Colonic mucosa (tissue), 4 donors: Measurements from ENCODE around the gene SLC4A9. TPM values are rescaled to one million over a fixed set of nuclear protein-coding genes. Genes with fewer than 3 reads are reported as not detected.
"Not testable (repeated sequence)": the region's sequence is repeated elsewhere in the genome, so short reads cannot be mapped to it uniquely, and the experiment has no call there.

ENCODE experiments used
- DNase-seq: peaks from one replicate; pipeline ENCODE4 v3.0.0-alpha.2; 2020
- H3K27ac ChIP-seq: fragments of 200-600 bp; one replicate; pipeline ENCODE4 v1.8.0; 2021
- H3K27me3 ChIP-seq: fragments of 200-600 bp; one replicate; pipeline ENCODE4 v1.8.0; 2021
- H3K36me3 ChIP-seq: fragments of 200-600 bp; one replicate; pipeline ENCODE4 v1.8.0; 2021
- H3K4me1 ChIP-seq: fragments of 200-600 bp; one replicate; pipeline ENCODE4 v1.8.0; 2021; ENCODE audit warnings: mild to moderate bottlenecking
- H3K4me3 ChIP-seq: fragments of 200-600 bp; one replicate; pipeline ENCODE4 v1.8.0; 2021
- H3K9ac ChIP-seq, 2 donors: one replicate each; pipeline ENCODE4 v1.7.0; 2013; ENCODE audit warnings: control low read depth in 2 of 2, low read depth in 2 of 2, low read length in 2 of 2
- H3K9me3 ChIP-seq: fragments of 200-600 bp; one replicate; pipeline ENCODE4 v1.8.0; 2021
- intact Hi-C: fragments of 100-400 bp; cut with DNase I; formaldehyde crosslinking; loops from one replicate; pipeline ENCODE4 v1.14.1; 2022
- total RNA-seq, 2 donors: library from RNA; stranded (reverse); fragmentation: NEBNext Ultra II Directional in 1 of 2; extraction: Animal tissue kit (Norgen Biotek cat#: 25700) in 1 of 2; gene quantifications; one replicate each; pipeline ENCODE4 v1.2.1, GENCODE V29; 2021
- TF ChIP-seq, protein P1 (sequence below): fragments of 200-600 bp; IDR thresholded peaks from one replicate; pipeline ENCODE4 v1.8.0; 2022; ENCODE audit warnings: antibody characterized with exemption, mild to moderate bottlenecking
- donor health status: healthy.
- donor health status: DM: no; HTN: no; CAD: no.
- donor health status: DM: no; HTN: no; CAD: no.

SLC4A9 gene
- total RNA-seq, 2 donors from 2014 or later: 0.42 TPM; not detected in 1

DNA sequence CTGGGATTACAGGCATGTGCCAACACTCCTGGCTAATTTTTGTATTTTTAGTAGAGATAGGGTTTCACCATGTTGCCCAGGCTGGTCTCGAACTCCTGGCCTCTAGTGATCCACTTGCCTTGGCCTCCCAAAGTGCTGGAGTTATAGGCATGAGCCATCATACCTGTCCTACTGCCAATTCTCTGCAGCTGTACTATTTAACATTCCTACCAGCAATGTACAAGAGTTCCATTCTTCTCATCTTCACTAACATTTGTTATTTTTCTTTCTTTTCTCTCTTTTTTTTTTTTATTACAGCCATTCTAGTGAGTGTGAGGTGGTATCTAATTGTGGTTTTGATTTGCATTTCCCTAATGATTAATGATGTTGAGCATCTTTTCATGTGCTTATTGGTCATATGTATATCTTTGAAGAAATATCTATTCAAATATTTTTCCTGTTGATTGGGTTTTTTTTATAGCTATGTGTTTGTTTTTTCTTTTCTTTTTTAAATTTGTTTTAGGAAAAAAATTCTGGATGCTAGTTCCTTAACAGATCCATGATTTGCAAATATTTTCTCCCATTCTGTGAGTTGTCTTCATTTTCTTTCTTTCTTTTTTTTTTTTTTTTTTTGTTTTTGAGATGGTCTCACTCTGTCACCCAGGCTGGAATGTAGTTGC lies 59.0 kb downstream of the SLC4A9 start:
- TF ChIP-seq, protein P1, sequence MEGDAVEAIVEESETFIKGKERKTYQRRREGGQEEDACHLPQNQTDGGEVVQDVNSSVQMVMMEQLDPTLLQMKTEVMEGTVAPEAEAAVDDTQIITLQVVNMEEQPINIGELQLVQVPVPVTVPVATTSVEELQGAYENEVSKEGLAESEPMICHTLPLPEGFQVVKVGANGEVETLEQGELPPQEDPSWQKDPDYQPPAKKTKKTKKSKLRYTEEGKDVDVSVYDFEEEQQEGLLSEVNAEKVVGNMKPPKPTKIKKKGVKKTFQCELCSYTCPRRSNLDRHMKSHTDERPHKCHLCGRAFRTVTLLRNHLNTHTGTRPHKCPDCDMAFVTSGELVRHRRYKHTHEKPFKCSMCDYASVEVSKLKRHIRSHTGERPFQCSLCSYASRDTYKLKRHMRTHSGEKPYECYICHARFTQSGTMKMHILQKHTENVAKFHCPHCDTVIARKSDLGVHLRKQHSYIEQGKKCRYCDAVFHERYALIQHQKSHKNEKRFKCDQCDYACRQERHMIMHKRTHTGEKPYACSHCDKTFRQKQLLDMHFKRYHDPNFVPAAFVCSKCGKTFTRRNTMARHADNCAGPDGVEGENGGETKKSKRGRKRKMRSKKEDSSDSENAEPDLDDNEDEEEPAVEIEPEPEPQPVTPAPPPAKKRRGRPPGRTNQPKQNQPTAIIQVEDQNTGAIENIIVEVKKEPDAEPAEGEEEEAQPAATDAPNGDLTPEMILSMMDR: no peak
- no peak overlapping the region for H3K27ac ChIP-seq
- intact Hi-C loops: no loop called here
- H3K4me3 ChIP-seq: no peak overlapping the region
- no peaks in the 10 kb centered on the region for H3K36me3 ChIP-seq
- H3K27me3 ChIP-seq: no peaks in the 10 kb centered on the region
- DNase-seq: no peak
- no peaks in the 10 kb centered on the region for H3K4me1 ChIP-seq
- H3K9ac ChIP-seq: no peak overlapping the region
- no peaks in the 10 kb centered on the region for H3K9me3 ChIP-seq

DNA sequence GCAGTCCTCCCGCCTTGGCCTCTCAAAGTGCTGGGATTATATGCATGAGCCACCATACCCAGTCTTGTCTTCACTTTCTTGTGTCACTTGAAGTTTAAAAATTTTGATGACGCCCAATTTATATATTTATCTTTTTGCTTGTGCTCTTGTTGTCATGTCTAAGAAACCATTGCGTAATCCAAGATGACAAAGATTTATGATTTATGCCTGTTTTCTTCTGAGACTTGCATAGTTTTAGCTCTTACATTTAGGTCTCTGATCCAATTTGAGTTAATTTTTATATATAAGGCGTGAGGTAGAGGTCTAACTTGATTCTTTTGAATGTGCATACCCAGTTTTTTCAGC lies 60.2 kb downstream of the SLC4A9 start:
- H3K4me1 ChIP-seq: no peaks in the 10 kb centered on the region

DNA sequence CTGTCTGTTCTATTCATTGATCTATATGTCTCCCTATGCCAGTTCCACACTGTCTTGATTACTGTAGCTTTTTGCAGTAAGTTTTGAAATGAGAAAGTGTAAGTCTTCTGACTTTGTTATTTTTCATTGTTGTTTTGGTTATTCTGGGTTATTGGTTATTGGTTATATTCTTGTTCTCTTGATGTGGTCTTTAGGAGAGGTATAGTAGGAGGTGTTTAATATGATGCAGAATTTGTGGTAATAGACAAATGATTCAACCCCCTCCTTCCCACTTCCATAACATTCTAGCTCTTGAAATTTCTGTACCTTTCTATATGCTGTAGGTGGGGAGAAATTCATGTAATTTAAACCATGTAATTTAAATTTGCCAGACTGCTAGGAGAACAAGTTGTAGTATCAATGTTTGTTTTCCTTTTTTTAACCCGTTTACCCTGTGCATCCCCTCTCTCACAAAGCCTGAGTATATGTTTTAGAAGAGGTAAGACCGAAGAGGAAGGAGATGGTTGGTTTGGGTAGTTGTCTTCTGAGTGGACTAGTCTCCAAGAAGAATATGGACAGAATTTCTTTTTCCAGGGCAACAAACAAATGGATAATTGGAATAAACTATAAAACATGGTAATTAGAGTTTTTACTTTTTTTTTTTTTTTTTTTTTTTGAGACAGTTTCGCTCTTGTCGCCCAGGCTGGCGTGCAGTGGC lies 60.8 kb downstream of the SLC4A9 start:
- Histone ChIP-seq H3K36me3 (no peaks in the 10 kb centered on the region), H3K4me1 (no peaks in the 10 kb centered on the region)
- no peak for DNase-seq

More for the DNA sequence above, 60.2 kb downstream of the SLC4A9 start:
- TF ChIP-seq, protein P1: no peak
- Histone ChIP-seq H3K9ac (no peak overlapping the region), H3K4me3 (no peak overlapping the region), H3K9me3 (no peaks in the 10 kb centered on the region), H3K36me3 (no peaks in the 10 kb centered on the region), H3K27me3 (no peaks in the 10 kb centered on the region), H3K27ac (no peak overlapping the region)
- no peak for DNase-seq
- intact Hi-C loops: no loop called here

GRCh38 chr5:140421375-140421774 lies 61.4 kb downstream of the SLC4A9 start:
- H3K36me3 ChIP-seq, intact Hi-C loops, H3K27ac ChIP-seq, H3K4me3 ChIP-seq, H3K4me1 ChIP-seq, H3K9ac ChIP-seq, H3K9me3 ChIP-seq, DNase-seq, H3K27me3 ChIP-seq: not testable (repeated sequence)

More for the DNA sequence above, 60.8 kb downstream of the SLC4A9 start:
- no peak overlapping the region for H3K27ac ChIP-seq
- TF ChIP-seq, protein P1: no peak
- intact Hi-C loops: no loop called here
- H3K4me3 ChIP-seq: no peak overlapping the region
- H3K9ac ChIP-seq: no peak overlapping the region
- no peaks in the 10 kb centered on the region for H3K27me3 ChIP-seq
- H3K9me3 ChIP-seq: no peaks in the 10 kb centered on the region

DNA sequence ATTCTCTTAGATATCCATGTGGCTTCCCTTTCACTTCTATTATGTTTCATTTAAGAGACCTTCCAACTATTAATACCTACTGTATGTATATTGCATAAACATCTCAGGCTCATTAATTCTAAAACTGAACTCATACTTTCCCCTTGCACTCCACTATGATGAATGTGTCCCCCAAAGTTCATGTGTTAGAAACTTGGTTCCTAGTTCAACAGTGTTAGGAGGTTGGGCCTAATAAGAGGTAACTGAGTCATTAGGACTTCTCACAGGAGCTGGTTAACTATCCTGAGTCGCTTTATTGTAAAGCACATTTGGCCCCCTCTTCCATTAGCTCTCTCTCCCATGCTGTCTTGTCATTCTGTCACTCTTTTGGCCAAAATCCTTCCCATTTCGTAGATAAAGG lies 63.6 kb downstream of the SLC4A9 start:
- TF ChIP-seq, protein P1: no peak
- no peaks in the 10 kb centered on the region for H3K4me1 ChIP-seq
- no peaks in the 10 kb centered on the region for H3K27me3 ChIP-seq

GRCh38 chr5:140424135-140424534 lies 64.1 kb downstream of the SLC4A9 start:
- intact Hi-C loops: no loop called here
- H3K9ac ChIP-seq: no peak overlapping the region

More for the DNA sequence above, 63.6 kb downstream of the SLC4A9 start:
- Histone ChIP-seq H3K9ac (no peak overlapping the region), H3K9me3 (no peaks in the 10 kb centered on the region), H3K27ac (no peak overlapping the region), H3K4me3 (no peak overlapping the region), H3K36me3 (no peaks in the 10 kb centered on the region)
- intact Hi-C loops: no loop called here
- no peak for DNase-seq

More at GRCh38 chr5:140424135-140424534, 64.1 kb downstream of the SLC4A9 start:
- Histone ChIP-seq H3K4me1 (no peaks in the 10 kb centered on the region), H3K27me3 (no peaks in the 10 kb centered on the region), H3K27ac (no peak overlapping the region), H3K36me3 (no peaks in the 10 kb centered on the region), H3K9me3 (no peaks in the 10 kb centered on the region), H3K4me3 (no peak overlapping the region)
- TF ChIP-seq, protein P1: no peak
- no peak for DNase-seq
